Hematopoietic multipotent progenitor cell treated with erythropoietin and hydrocortisone succinate and interleukin-3 and kit ligand, for 15 days (in vitro differentiated cells): ENCODE data around the gene EPN1.

Experiments
- DNase-seq: peaks from one replicate; pipeline ENCODE4 v3.0.0-alpha.2; 2015; ENCODE audit warnings: low spot score

EPN1 gene

GRCh38 chr19:55679343-55680257, 4.6 kb downstream of the EPN1 start:
- no peak for DNase-seq

GRCh38 chr19:55680339-55681130, 5.5 kb downstream of the EPN1 start:
- no peak for DNase-seq

- DNase-seq = no peak
These were observed 6.4 kb downstream of the EPN1 start for GRCh38 chr19:55681131-55682092.

GRCh38 chr19:55683449-55684261, 8.6 kb downstream of the EPN1 start:
- DNase-seq = no peak

- DNase-seq = no peak
These were observed 10.1 kb downstream of the EPN1 start for GRCh38 chr19:55684946-55685681.

- DNase-seq = no peak
These were observed 10.8 kb downstream of the EPN1 start for GRCh38 chr19:55685776-55686175.

GRCh38 chr19:55686311-55687050, 11.5 kb downstream of the EPN1 start:
- DNase-seq = no peak

GRCh38 chr19:55687281-55688201, 12.5 kb downstream of the EPN1 start:
- DNase-seq = no peak

GRCh38 chr19:55688422-55689218, 13.6 kb downstream of the EPN1 start:
- no peak for DNase-seq

- DNase-seq = no peak
These were observed 14.5 kb downstream of the EPN1 start for GRCh38 chr19:55689411-55690108.

- DNase-seq = no peak
These were observed 15.2 kb downstream of the EPN1 start for GRCh38 chr19:55690109-55690768.

GRCh38 chr19:55690769-55691545, 15.9 kb downstream of the EPN1 start:
- no peak for DNase-seq

GRCh38 chr19:55691561-55692481, 16.8 kb downstream of the EPN1 start:
- no peak for DNase-seq

- no peak for DNase-seq
These were observed 17.7 kb downstream of the EPN1 start for GRCh38 chr19:55692681-55693081.
